Astrocyte (in vitro differentiated cells and primary cell): ENCODE measurements around the gene GUCY2D. TPM values are rescaled to one million over a fixed set of nuclear protein-coding genes. Genes with fewer than 3 reads are reported as not detected.

ENCODE experiments used
- DNase-seq: peaks from one replicate; pipeline ENCODE4 v3.0.0-alpha.2; 2010; ENCODE audit warnings: low read depth
- FAIRE-seq: peaks from 2 replicates; lab custom pipeline; 2011; peaks lifted over from hg19 to GRCh38; lab: Jason Lieb, UNC
- H2AFZ ChIP-seq: 2 replicates; pipeline ENCODE4 v1.6.0; 2012; ENCODE audit warnings: low read depth, low read length, inconsistent platforms
- H3K27ac ChIP-seq: 2 replicates; pipeline ENCODE4 v1.5.1; 2011; ENCODE audit warnings: low read depth, low read length, inconsistent platforms
- H3K27me3 ChIP-seq: 2 replicates; pipeline ENCODE4 v1.6.0; 2011; ENCODE audit warnings: low read length, inconsistent platforms; ENCODE audit not compliant: insufficient read depth
- H3K36me3 ChIP-seq: 2 replicates; pipeline ENCODE4 v1.5.1; 2011; ENCODE audit warnings: low read length, inconsistent platforms; ENCODE audit not compliant: insufficient read depth
- H3K4me1 ChIP-seq: 2 replicates; pipeline ENCODE4 v1.5.1; 2011; ENCODE audit warnings: low read length, inconsistent platforms; ENCODE audit not compliant: insufficient read depth
- H3K4me2 ChIP-seq: 2 replicates; pipeline ENCODE4 v1.6.0; 2012; ENCODE audit warnings: low read length, inconsistent platforms
- H3K4me3 ChIP-seq: 2 replicates; pipeline ENCODE4 v1.5.1; 2011; ENCODE audit warnings: low read depth, mild to moderate bottlenecking, low read length, inconsistent platforms; ENCODE audit not compliant: insufficient read depth
- H3K79me2 ChIP-seq: 2 replicates; pipeline ENCODE4 v1.6.0; 2012; ENCODE audit warnings: mild to moderate bottlenecking, low read length, inconsistent platforms; ENCODE audit not compliant: insufficient read depth
- H3K9ac ChIP-seq: 2 replicates; pipeline ENCODE4 v1.6.0; 2012; ENCODE audit warnings: mild to moderate bottlenecking, low read length, inconsistent platforms
- H3K9me3 ChIP-seq: 2 replicates; pipeline ENCODE4 v1.5.1; 2012; ENCODE audit warnings: low read depth, mild to moderate bottlenecking, low read length, inconsistent platforms; ENCODE audit not compliant: insufficient read depth
- H4K20me1 ChIP-seq: 2 replicates; pipeline ENCODE4 v1.6.0; 2012; ENCODE audit warnings: low read length, inconsistent platforms; ENCODE audit not compliant: insufficient read depth
- H3K27ac Mint-ChIP-seq: one replicate; pipeline ENCODE4 v1.8.0; 2021; ENCODE audit warnings: mild to moderate bottlenecking, mixed read lengths; ENCODE audit not compliant: unreplicated experiment
- H3K27me3 Mint-ChIP-seq: one replicate; pipeline ENCODE4 v1.8.0; 2021; ENCODE audit warnings: low read depth, mixed read lengths; ENCODE audit not compliant: unreplicated experiment
- H3K36me3 Mint-ChIP-seq: one replicate; pipeline ENCODE4 v1.8.0; 2021; ENCODE audit warnings: low read depth, mixed read lengths; ENCODE audit not compliant: unreplicated experiment
- H3K4me1 Mint-ChIP-seq: one replicate; pipeline ENCODE4 v1.8.0; 2021; ENCODE audit warnings: low read depth, mixed read lengths; ENCODE audit not compliant: unreplicated experiment
- H3K4me3 Mint-ChIP-seq: one replicate; pipeline ENCODE4 v1.8.0; 2021; ENCODE audit warnings: mild to moderate bottlenecking, moderate library complexity, mixed read lengths; ENCODE audit not compliant: unreplicated experiment
- H3K9me3 Mint-ChIP-seq: one replicate; pipeline ENCODE4 v1.8.0; 2021; ENCODE audit warnings: mild to moderate bottlenecking, mixed read lengths; ENCODE audit not compliant: unreplicated experiment
- CTCF ChIP-seq: IDR thresholded peaks from 2 replicates; pipeline ENCODE4 v1.5.1; 2011; ENCODE audit warnings: low read depth, mild to moderate bottlenecking, inconsistent platforms, low read length, moderate library complexity; ENCODE audit not compliant: insufficient read depth
- EZH2 ChIP-seq: IDR thresholded peaks from 2 replicates; pipeline ENCODE4 v1.6.1; 2012; ENCODE audit warnings: mild to moderate bottlenecking, low read length, inconsistent platforms; ENCODE audit not compliant: insufficient read depth
- total RNA-seq: library from RNA; stranded (reverse); gene quantifications from 2 replicates; pipeline ENCODE4 v1.2.1, GENCODE V29; 2021

Gene GUCY2D
- total RNA-seq, 1 donor from 2014 or later = not detected

GRCh38 chr17:8015236-8015956, 13.0 kb downstream of the GUCY2D start:
- Histone ChIP-seq H4K20me1 (no peaks in the 10 kb centered on the region), H3K9me3 (no peaks in the 10 kb centered on the region), H3K27ac (no peak overlapping the region), H3K4me1 (peaks cover 7% of the 10 kb centered on the region), H3K27me3 (peaks cover 13% of the 10 kb centered on the region), H3K4me2 (peak overlapping the region; percentile 81), H3K9ac (peak overlapping the region; percentile 38), H3K4me3 (no peak overlapping the region), H3K79me2 (no peaks in the 10 kb centered on the region), H3K36me3 (no peaks in the 10 kb centered on the region), H2AFZ (peak overlapping the region; percentile 63)
- Mint-ChIP-seq H3K9me3 (no peaks in the 10 kb centered on the region), H3K4me1 (peaks cover 15% of the 10 kb centered on the region), H3K27ac (no peak overlapping the region), H3K27me3 (peaks cover 50% of the 10 kb centered on the region), H3K36me3 (no peaks in the 10 kb centered on the region), H3K4me3 (no peak overlapping the region)
- no peak for FAIRE-seq
- TF ChIP-seq CTCF (no peak), EZH2 (no peak)
- no peak for DNase-seq

GRCh38 chr17:8015957-8016631, 13.7 kb downstream of the GUCY2D start:
- Histone ChIP-seq H3K4me1 (peaks cover 7% of the 10 kb centered on the region), H3K27me3 (peaks cover 13% of the 10 kb centered on the region), H3K36me3 (no peaks in the 10 kb centered on the region), H3K4me3 (peak overlapping the region; percentile 17), H3K9ac (peak overlapping the region; percentile 38), H3K9me3 (no peaks in the 10 kb centered on the region), H2AFZ (peak overlapping the region; percentile 63), H3K27ac (no peak overlapping the region), H4K20me1 (no peaks in the 10 kb centered on the region), H3K79me2 (no peaks in the 10 kb centered on the region), H3K4me2 (peak overlapping the region; percentile 81)
- no peak for DNase-seq
- H3K4me1 Mint-ChIP-seq = peaks cover 15% of the 10 kb centered on the region
- TF ChIP-seq CTCF = no peak
- peak; percentile 54 for TF ChIP-seq EZH2
- no peaks in the 10 kb centered on the region for H3K36me3 Mint-ChIP-seq
- no peak for FAIRE-seq
- H3K27ac Mint-ChIP-seq = no peak overlapping the region
- H3K27me3 Mint-ChIP-seq = peaks cover 50% of the 10 kb centered on the region
- H3K4me3 Mint-ChIP-seq = peak overlapping the region; percentile 76
- H3K9me3 Mint-ChIP-seq = no peaks in the 10 kb centered on the region
